GM12878 (cell line): Measurements from ENCODE around the gene PDE1C. TPM values are rescaled to one million over a fixed set of nuclear protein-coding genes. Genes with fewer than 3 reads are reported as not detected.

Experiments
- ATAC-seq: fragments of 200-7000 bp; cut with Tn5 transposase; 3 replicates; pipeline ENCODE4 v1.9.1; 2020; ENCODE audit warnings: mild to moderate bottlenecking, moderate library complexity
- BruUV-seq: library from RNA; stranded (reverse); fragments of 400-500 nt; replicated peaks from 2 replicates; lab custom pipeline; 2021; lab: Mats Ljungman, UMichigan
- CTCF ChIA-PET: fragments of 300-600 bp; sonication (Branson Sonifier 250); formaldehyde crosslinking; extraction: SDS; loops from one replicate; lab custom pipeline; 2021; ENCODE audit warnings: inconsistent platforms; lab: Yijun Ruan, JAX
- POLR2A ChIA-PET: fragments of 350-600 bp; formaldehyde crosslinking; extraction: SDS; loops from one replicate; lab custom pipeline; 2021; ENCODE audit warnings: inconsistent platforms; lab: Charles Lee
- RAD21 ChIA-PET: fragments of 300-600 bp; sonication (Branson Sonifier 250); formaldehyde crosslinking; loops from one replicate; lab custom pipeline; 2023; ENCODE audit warnings: antibody characterized with exemption; ENCODE audit not compliant: unreplicated experiment; lab: Charles Lee
- SMC1A ChIA-PET: fragments of 300-600 bp; sonication (Branson Sonifier 250); formaldehyde crosslinking; loops from one replicate; lab custom pipeline; 2023; ENCODE audit not compliant: unreplicated experiment, uncharacterized antibody; lab: Charles Lee
- DNase-seq: peaks from one replicate; pipeline ENCODE4 v3.0.0-alpha.2; 2011; ENCODE audit warnings: low read depth, low spot score
- FAIRE-seq: peaks from 3 replicates; lab custom pipeline; 2011; peaks lifted over from hg19 to GRCh38; lab: Jason Lieb, UNC
- H2AFZ ChIP-seq: 2 replicates; pipeline ENCODE4 v1.6.0; 2011; ENCODE audit warnings: low read depth, low read length, control low read depth; ENCODE audit not compliant: control insufficient read depth
- H3K27ac ChIP-seq: 2 replicates; pipeline ENCODE4 v1.5.1; 2011; ENCODE audit warnings: control low read depth; ENCODE audit not compliant: control insufficient read depth, insufficient read depth
- H3K27me3 ChIP-seq, 2 experiments: replicated peaks in 1 of 2; 2 replicates each; pipeline versions ENCODE4 v1.6.0 to v1.6.1; 2011; ENCODE audit warnings: low read length in 1 of 2; ENCODE audit not compliant: control insufficient read depth in 2 of 2, insufficient read depth in 2 of 2
- H3K36me3 ChIP-seq, 2 experiments: 2 replicates each; pipeline ENCODE4 v1.5.1; 2011; ENCODE audit warnings: low read length in 1 of 2; ENCODE audit not compliant: control insufficient read depth in 2 of 2, insufficient read depth in 2 of 2
- H3K4me1 ChIP-seq: 2 replicates; pipeline ENCODE4 v1.6.1; 2011; ENCODE audit warnings: mild to moderate bottlenecking, low read length, moderate library complexity, mixed read lengths; ENCODE audit not compliant: control insufficient read depth, insufficient read depth
- H3K4me2 ChIP-seq: 2 replicates; pipeline ENCODE4 v1.6.0; 2011; ENCODE audit warnings: control low read depth; ENCODE audit not compliant: control insufficient read depth, insufficient read depth
- H3K4me3 ChIP-seq: fragments of 200-600 bp; sonication (generic); 2 replicates; pipeline ENCODE4 v1.5.1; 2016
- H3K79me2 ChIP-seq: 2 replicates; pipeline ENCODE4 v1.6.0; 2011; ENCODE audit warnings: low read length; ENCODE audit not compliant: control insufficient read depth, insufficient read depth
- H3K9ac ChIP-seq: 2 replicates; pipeline ENCODE4 v1.8.0; 2011; ENCODE audit warnings: low read length, control low read depth, mixed read lengths; ENCODE audit not compliant: control insufficient read depth, insufficient read depth
- H3K9me3 ChIP-seq: replicated peaks from 3 replicates; pipeline ENCODE4 v1.5.1; 2011; ENCODE audit warnings: mild to moderate bottlenecking, low read length; ENCODE audit not compliant: control insufficient read depth, insufficient read depth
- H4K20me1 ChIP-seq: 2 replicates; pipeline ENCODE4 v1.6.0; 2011; ENCODE audit not compliant: control insufficient read depth, insufficient read depth
- EED ChIP-seq: sonication (generic); IDR thresholded peaks from 2 replicates; pipeline ENCODE4 v1.6.1; 2016; ENCODE audit warnings: antibody characterized with exemption, low read depth
- IKZF2 ChIP-seq, 2 experiments: fragments of 450-650 bp; IDR thresholded peaks; 2 replicates each; pipeline ENCODE4 v1.6.1; 2017; ENCODE audit warnings: mild to moderate bottlenecking in 2 of 2, moderate library complexity in 2 of 2
- MEF2A ChIP-seq: IDR thresholded peaks from 2 replicates; pipeline ENCODE4 v1.6.1; 2011; ENCODE audit warnings: low read depth, mild to moderate bottlenecking, low read length, moderate library complexity; ENCODE audit not compliant: insufficient read depth
- PAX8 ChIP-seq: fragments of 450-650 bp; IDR thresholded peaks from 2 replicates; pipeline ENCODE4 v1.6.1; 2017; ENCODE audit warnings: mild to moderate bottlenecking, moderate library complexity
- POLR2A ChIP-seq: IDR thresholded peaks from 2 replicates; pipeline ENCODE4 v1.6.1; 2011; ENCODE audit warnings: low read depth, mild to moderate bottlenecking, low read length
- POLR2AphosphoS2 ChIP-seq: IDR thresholded peaks from 2 replicates; pipeline ENCODE4 v1.6.1; 2011; ENCODE audit warnings: low read depth, mild to moderate bottlenecking, low read length, improper control_type of control experiment, moderate library complexity
- RAD21 ChIP-seq: IDR thresholded peaks from 2 replicates; pipeline ENCODE4 v1.6.1; 2011; ENCODE audit warnings: mild to moderate bottlenecking, low read depth, low read length, moderate library complexity; ENCODE audit not compliant: insufficient read depth
- RAD51 ChIP-seq: fragments of 450-650 bp; IDR thresholded peaks from 2 replicates; pipeline ENCODE4 v1.6.1; 2016; ENCODE audit warnings: moderate library complexity, mild to moderate bottlenecking, inconsistent platforms
- RFX5 ChIP-seq: IDR thresholded peaks from 2 replicates; pipeline ENCODE4 v1.6.1; 2011; ENCODE audit warnings: low read depth, low read length, improper control_type of control experiment
- TARDBP ChIP-seq: IDR thresholded peaks from 2 replicates; pipeline ENCODE4 v1.6.1; 2016; ENCODE audit warnings: borderline replicate concordance
- YBX1 ChIP-seq: fragments of 450-650 bp; IDR thresholded peaks from 2 replicates; pipeline ENCODE4 v1.6.1; 2016; ENCODE audit warnings: antibody characterized with exemption
- WGBS: methylation state at CpG from one replicate; pipeline ENCODE4 v1.1.6; 2016; ENCODE audit warnings: low lambda C conversion rate; ENCODE audit not compliant: insufficient replicate concordance, insufficient coverage; ENCODE audit errors: missing lambda C conversion rate; 5-methylcytosine and 5-hydroxymethylcytosine counted together
- in situ Hi-C: fragments of 300-500 bp; cut with MboI; formaldehyde crosslinking; loops from 9 replicates; pipeline ENCODE4 v1.14.3; 2018; ENCODE audit warnings: mixed read lengths
- intact Hi-C: fragments of 100-400 bp; cut with micrococcal nuclease; formaldehyde crosslinking; loops from one replicate; pipeline ENCODE4 v1.14.2; 2022; ENCODE audit not compliant: unreplicated experiment
- polyA plus RNA-seq, 11 experiments: library from polyadenylated mRNA; depleted of rRNA in 4 of 11; unstranded in 6 of 11; stranded (reverse) in 5 of 11; fragments of >200 nt; fragmentation: Nextera tagmentation in 4 of 11; fragmentation: Illumina TruSeq in 1 of 11; extraction: Ambion mirVana in 4 of 11; extraction: Trizol in 1 of 11; gene quantifications; 1 replicate in 1 of 11; 2 replicates in 10 of 11; pipeline versions ENCODE4 v1.2.1 to v1.2.3, GENCODE V29; 2011 to 2016; ENCODE audit warnings: inconsistent platforms in 2 of 11, missing spikeins in 2 of 11, low read depth in 1 of 11
- total RNA-seq, 4 experiments: library from RNA; depleted of rRNA in 3 of 4; stranded (reverse); fragments of >200 nt in 3 of 4; fragmentation: Illumina TruSeq in 1 of 4; extraction: Trizol in 1 of 4; gene quantifications; 2 replicates each; pipeline versions ENCODE4 v1.2.1 to v1.2.3, GENCODE V29; 2013 to 2021
- TF ChIP-seq, protein P1 (sequence below): IDR thresholded peaks from 2 replicates; pipeline ENCODE4 v1.6.1; 2011; ENCODE audit warnings: borderline replicate concordance, low read depth, mild to moderate bottlenecking, moderate library complexity, low read length; ENCODE audit not compliant: insufficient read depth, poor library complexity, severe bottlenecking
- TF ChIP-seq, protein P2 (sequence below): fragments of 450-650 bp; IDR thresholded peaks from 2 replicates; pipeline ENCODE4 v1.6.1; 2018; ENCODE audit warnings: mild to moderate bottlenecking, low read depth, moderate library complexity; ENCODE audit not compliant: partially characterized antibody
- TF ChIP-seq, protein P3 (sequence below): fragments of 450-650 bp; IDR thresholded peaks from 2 replicates; pipeline ENCODE4 v1.6.1; 2017; ENCODE audit warnings: mild to moderate bottlenecking, moderate library complexity

The PDE1C gene
- total and polyA plus RNA-seq, 10 of the 15 experiments (the other 5 are each of a cell fraction or from before 2014, with no cell fraction given): 0.29 to 2.3 (median 0.70) TPM

DNA sequence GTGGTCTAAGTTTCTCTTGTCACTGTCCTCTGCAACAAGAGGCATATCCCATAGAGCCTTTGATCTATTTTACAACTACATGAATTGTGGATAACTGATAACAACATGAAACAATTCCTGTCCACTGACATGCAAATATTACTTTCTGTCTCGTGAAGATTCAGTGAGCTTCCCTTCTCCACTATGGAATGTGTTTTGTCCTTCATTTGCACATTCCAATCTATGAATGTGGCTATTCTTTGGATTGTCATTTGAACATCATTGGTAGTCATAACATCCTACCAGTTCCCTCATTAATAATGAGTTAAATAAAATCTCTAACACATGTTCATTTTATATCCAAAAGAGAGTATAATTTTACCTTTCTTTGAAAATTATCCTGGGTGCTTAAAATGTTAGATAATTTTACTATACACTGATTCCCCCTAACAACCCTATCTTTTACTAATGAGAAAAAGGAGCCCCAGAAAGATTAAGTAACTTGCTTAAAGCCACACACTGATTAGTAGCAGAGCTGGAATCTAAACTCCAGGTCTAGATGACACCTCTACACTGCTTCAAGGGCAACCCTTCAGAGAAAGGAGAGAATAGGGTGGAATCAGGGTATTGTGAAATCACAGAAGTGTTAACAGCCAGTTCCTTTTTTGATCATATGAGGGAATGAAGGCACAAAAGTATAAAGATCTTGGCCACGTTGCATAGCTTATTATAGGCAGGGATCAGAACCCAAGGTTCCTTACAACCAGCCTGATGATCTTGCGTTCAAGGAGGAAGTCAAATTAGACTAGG lies 39.1 kb downstream of the PDE1C start:
- Histone ChIP-seq H3K27ac (no peak overlapping the region), H4K20me1 (no peaks in the 10 kb centered on the region), H3K4me1 (no peaks in the 10 kb centered on the region), H3K9me3 (no peaks in the 10 kb centered on the region; the same call in 2 of the 3 replicates), H3K4me2 (no peak overlapping the region), H3K9ac (no peak overlapping the region), H3K36me3 (no peaks in the 10 kb centered on the region), H3K27me3 (peaks cover 1 to 3% of the 10 kb centered on the region in 2 experiments; a peak in 1 of 4 replicates), H3K4me3 (no peak overlapping the region), H3K79me2 (no peaks in the 10 kb centered on the region), H2AFZ (no peak overlapping the region)
- POLR2A ChIA-PET: no interaction called here
- WGBS: 10% methylated on average over 3 of the region's 3 CpGs
- CTCF ChIA-PET: no interaction called here
- intact Hi-C loops (no loop called here), in situ Hi-C loops (no loop called here)
- no TSS peak for BruUV-seq
- ATAC-seq (no peak), DNase-seq (no peak), FAIRE-seq (no peak)
- TF ChIP-seq, protein P1, sequence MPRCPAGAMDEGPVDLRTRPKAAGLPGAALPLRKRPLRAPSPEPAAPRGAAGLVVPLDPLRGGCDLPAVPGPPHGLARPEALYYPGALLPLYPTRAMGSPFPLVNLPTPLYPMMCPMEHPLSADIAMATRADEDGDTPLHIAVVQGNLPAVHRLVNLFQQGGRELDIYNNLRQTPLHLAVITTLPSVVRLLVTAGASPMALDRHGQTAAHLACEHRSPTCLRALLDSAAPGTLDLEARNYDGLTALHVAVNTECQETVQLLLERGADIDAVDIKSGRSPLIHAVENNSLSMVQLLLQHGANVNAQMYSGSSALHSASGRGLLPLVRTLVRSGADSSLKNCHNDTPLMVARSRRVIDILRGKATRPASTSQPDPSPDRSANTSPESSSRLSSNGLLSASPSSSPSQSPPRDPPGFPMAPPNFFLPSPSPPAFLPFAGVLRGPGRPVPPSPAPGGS: no peak
- TF ChIP-seq RFX5 (no peak), RAD51 (no peak), MEF2A (no peak), EED (no peak), POLR2AphosphoS2 (no peak), TARDBP (no peak), PAX8 (no peak), IKZF2 (IDR thresholded peaks at IDR 0.05) (no peak), RAD21 (no peak), POLR2A (no peak), YBX1 (no peak)
- TF ChIP-seq, protein P2, sequence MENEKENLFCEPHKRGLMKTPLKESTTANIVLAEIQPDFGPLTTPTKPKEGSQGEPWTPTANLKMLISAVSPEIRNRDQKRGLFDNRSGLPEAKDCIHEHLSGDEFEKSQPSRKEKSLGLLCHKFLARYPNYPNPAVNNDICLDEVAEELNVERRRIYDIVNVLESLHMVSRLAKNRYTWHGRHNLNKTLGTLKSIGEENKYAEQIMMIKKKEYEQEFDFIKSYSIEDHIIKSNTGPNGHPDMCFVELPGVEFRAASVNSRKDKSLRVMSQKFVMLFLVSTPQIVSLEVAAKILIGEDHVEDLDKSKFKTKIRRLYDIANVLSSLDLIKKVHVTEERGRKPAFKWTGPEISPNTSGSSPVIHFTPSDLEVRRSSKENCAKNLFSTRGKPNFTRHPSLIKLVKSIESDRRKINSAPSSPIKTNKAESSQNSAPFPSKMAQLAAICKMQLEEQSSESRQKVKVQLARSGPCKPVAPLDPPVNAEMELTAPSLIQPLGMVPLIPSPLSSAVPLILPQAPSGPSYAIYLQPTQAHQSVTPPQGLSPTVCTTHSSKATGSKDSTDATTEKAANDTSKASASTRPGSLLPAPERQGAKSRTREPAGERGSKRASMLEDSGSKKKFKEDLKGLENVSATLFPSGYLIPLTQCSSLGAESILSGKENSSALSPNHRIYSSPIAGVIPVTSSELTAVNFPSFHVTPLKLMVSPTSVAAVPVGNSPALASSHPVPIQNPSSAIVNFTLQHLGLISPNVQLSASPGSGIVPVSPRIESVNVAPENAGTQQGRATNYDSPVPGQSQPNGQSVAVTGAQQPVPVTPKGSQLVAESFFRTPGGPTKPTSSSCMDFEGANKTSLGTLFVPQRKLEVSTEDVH: no peak
- TF ChIP-seq, protein P3, sequence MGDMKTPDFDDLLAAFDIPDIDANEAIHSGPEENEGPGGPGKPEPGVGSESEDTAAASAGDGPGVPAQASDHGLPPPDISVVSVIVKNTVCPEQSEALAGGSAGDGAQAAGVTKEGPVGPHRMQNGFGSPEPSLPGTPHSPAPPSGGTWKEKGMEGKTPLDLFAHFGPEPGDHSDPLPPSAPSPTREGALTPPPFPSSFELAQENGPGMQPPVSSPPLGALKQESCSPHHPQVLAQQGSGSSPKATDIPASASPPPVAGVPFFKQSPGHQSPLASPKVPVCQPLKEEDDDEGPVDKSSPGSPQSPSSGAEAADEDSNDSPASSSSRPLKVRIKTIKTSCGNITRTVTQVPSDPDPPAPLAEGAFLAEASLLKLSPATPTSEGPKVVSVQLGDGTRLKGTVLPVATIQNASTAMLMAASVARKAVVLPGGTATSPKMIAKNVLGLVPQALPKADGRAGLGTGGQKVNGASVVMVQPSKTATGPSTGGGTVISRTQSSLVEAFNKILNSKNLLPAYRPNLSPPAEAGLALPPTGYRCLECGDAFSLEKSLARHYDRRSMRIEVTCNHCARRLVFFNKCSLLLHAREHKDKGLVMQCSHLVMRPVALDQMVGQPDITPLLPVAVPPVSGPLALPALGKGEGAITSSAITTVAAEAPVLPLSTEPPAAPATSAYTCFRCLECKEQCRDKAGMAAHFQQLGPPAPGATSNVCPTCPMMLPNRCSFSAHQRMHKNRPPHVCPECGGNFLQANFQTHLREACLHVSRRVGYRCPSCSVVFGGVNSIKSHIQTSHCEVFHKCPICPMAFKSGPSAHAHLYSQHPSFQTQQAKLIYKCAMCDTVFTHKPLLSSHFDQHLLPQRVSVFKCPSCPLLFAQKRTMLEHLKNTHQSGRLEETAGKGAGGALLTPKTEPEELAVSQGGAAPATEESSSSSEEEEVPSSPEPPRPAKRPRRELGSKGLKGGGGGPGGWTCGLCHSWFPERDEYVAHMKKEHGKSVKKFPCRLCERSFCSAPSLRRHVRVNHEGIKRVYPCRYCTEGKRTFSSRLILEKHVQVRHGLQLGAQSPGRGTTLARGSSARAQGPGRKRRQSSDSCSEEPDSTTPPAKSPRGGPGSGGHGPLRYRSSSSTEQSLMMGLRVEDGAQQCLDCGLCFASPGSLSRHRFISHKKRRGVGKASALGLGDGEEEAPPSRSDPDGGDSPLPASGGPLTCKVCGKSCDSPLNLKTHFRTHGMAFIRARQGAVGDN: no peak
- SMC1A ChIA-PET: no interaction called here
- RAD21 ChIA-PET: no interaction called here
